Measurements from ENCODE around the gene IMPACT. TPM values are rescaled to one million over a fixed set of nuclear protein-coding genes. Genes with fewer than 3 reads are reported as not detected.
A peak's percentile ranks its signal among the peaks of the same experiment; 100 is the strongest.

Gene IMPACT
- total RNA-seq, 2 donors from 2014 or later, result 10.9 to 16.9 TPM

DNA sequence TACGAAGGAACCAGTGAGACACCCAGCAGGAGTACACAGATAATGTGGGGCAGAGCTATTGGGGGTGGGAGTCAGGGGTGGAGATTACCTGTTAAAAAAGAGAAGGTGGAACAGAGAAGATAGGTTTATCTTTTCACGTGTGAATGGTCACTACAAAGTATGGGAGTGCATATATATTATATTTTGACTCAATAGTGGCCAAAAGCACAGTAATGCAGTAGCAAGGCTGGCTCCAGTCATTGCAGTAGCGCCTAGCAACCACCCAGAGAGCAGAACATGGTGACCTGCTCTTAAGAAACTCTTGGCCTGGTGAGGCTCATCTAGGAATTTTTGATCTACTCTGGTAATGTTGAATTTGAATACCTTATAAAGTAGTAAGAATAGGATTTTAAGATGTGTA lies 1.0 kb downstream of the IMPACT start:
- Histone ChIP-seq H3K9me3 (no peaks in the 10 kb centered on the region), H3K36me3 (peaks cover 7% of the 10 kb centered on the region), H3K4me1 (peaks cover 0 to 11% of the 10 kb centered on the region in 2 donors), H3K27ac (no peak overlapping the region), H3K27me3 (no peaks in the 10 kb centered on the region), H3K4me3 (peak overlapping the region; percentile 60 to 80)
- TF ChIP-seq, protein P1, sequence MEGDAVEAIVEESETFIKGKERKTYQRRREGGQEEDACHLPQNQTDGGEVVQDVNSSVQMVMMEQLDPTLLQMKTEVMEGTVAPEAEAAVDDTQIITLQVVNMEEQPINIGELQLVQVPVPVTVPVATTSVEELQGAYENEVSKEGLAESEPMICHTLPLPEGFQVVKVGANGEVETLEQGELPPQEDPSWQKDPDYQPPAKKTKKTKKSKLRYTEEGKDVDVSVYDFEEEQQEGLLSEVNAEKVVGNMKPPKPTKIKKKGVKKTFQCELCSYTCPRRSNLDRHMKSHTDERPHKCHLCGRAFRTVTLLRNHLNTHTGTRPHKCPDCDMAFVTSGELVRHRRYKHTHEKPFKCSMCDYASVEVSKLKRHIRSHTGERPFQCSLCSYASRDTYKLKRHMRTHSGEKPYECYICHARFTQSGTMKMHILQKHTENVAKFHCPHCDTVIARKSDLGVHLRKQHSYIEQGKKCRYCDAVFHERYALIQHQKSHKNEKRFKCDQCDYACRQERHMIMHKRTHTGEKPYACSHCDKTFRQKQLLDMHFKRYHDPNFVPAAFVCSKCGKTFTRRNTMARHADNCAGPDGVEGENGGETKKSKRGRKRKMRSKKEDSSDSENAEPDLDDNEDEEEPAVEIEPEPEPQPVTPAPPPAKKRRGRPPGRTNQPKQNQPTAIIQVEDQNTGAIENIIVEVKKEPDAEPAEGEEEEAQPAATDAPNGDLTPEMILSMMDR (IDR thresholded peaks at IDR 0.05), result no peak
- DNase-seq (ENCODE audit: low spot score), result no peak

DNA sequence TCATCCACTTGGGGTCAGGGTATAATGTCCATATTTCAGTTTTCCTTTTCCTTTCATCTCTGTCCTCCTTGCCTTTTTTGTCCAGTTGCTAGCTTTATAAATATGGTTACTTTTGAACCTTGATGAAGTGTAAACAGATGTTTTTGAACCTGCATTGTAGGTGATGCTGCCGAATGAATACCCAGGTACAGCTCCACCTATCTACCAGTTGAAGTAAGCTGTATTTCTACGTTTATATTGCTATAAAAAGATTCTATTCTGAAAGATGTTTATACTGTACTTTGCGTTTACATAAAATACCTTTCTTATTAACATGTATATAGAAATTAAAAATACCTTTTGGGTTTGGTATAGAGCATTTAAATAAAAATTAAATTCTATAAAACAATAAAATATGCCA lies 2.2 kb downstream of the IMPACT start:
- Histone ChIP-seq H3K36me3 (peaks cover 7% of the 10 kb centered on the region), H3K4me3 (no peak overlapping the region), H3K27ac (no peak overlapping the region), H3K4me1 (peaks cover 0 to 11% of the 10 kb centered on the region in 2 donors), H3K27me3 (no peaks in the 10 kb centered on the region), H3K9me3 (no peaks in the 10 kb centered on the region)
- TF ChIP-seq, protein P1 (IDR thresholded peaks at IDR 0.05), result no peak
- DNase-seq (ENCODE audit: low spot score), result no peak

DNA sequence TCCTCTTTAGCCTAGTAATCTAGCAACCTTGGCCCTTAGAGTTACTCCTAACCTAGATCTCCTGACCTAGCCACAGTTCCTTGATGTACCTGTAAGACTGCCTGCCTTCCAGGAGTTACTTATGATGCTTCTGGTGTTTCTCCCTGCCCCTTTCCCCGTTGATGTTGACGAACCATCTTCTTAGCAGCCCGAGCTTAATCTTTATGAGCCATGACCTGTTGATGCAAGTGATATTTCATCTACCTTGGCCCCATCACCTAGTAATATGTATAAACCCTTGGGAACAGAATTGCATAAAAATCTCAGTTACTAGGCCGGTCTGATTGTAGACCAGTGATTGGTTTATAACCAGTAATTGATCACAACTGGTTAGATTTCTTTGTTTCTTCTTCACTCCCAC lies 2.7 kb downstream of the IMPACT start:
- Histone ChIP-seq H3K4me3 (no peak overlapping the region), H3K36me3 (peaks cover 7% of the 10 kb centered on the region), H3K27me3 (no peaks in the 10 kb centered on the region), H3K27ac (no peak overlapping the region), H3K4me1 (peaks cover 0 to 11% of the 10 kb centered on the region in 2 donors), H3K9me3 (no peaks in the 10 kb centered on the region)
- no peak for DNase-seq (ENCODE audit: low spot score)
- TF ChIP-seq, protein P1 (IDR thresholded peaks at IDR 0.05), result no peak

DNA sequence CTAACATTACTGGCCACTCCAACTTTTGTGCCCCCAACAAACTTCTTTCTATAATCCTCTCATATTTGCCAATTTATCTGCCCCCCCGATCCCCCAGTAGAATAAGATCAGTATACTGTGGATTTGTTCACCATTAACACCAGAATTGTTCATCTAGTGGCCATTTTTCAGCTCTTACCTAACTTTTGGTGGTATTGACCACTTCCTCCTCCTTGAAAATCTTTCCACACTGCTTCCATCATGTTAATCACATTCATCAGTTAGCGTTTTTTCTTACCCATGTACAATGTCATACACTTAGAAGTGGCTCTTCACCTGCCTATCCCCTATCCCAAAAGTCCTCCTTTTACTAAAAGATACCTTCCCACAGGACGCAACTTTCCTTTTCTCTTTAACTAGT lies 6.1 kb downstream of the IMPACT start:
- no peak overlapping the region for H3K4me3 ChIP-seq
- no peak for DNase-seq (ENCODE audit: low spot score)
- H3K27ac ChIP-seq, result no peak overlapping the region
- no peaks in the 10 kb centered on the region for H3K27me3 ChIP-seq
- H3K9me3 ChIP-seq, result no peaks in the 10 kb centered on the region
- H3K36me3 ChIP-seq, result peaks cover 12% of the 10 kb centered on the region
- TF ChIP-seq, protein P1 (IDR thresholded peaks at IDR 0.05), result no peak
- peaks cover 0 to 4% of the 10 kb centered on the region in 2 donors for H3K4me1 ChIP-seq

DNA sequence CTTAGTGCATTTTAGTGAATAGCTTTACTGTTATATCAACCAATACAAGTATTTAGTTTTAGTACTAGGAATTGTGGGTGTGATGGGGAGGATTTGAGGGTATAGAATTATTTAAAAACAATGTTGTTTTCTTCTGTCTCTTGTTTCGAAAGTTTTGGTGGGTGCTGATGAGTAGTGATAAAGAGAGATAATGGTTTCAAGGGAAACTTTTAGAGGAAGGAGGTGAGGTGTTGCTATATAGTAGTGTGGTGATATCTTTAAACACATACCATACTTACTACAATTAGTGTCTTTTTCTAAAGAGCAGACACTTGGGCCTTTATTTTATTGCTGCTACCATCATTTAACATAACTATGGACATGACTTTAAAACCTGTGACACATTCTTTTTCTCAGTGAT lies 10.5 kb downstream of the IMPACT start:
- TF ChIP-seq, protein P1 (IDR thresholded peaks at IDR 0.05), result no peak
- H3K36me3 ChIP-seq, result peaks cover 16% of the 10 kb centered on the region

DNA sequence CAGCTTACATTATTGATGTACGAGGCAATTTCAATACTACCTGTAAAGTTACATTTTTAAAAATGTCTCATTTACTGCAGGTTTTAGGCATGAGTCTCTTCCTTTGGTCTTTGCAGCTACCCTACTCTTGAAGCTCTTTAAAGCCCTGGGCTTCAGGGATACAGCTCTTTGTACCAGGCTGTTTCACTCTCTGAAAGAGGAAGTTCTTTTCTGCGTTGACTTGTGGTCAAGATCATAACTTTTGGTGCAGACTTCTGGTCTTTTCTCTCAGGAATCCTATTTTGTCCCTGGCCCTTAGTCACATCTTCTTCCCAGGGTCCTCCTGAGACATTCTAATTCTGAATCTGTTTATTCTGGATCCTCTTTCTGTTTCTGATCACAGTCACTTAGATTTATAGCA lies 17.4 kb downstream of the IMPACT start:
- TF ChIP-seq, protein P1 (IDR thresholded peaks at IDR 0.05), result no peak
- DNase-seq (ENCODE audit: low spot score), result no peak
- peaks cover 36% of the 10 kb centered on the region for H3K36me3 ChIP-seq
- no peak overlapping the region for H3K27ac ChIP-seq
- no peaks in the 10 kb centered on the region for H3K4me1 ChIP-seq
- H3K9me3 ChIP-seq, result no peaks in the 10 kb centered on the region
- H3K27me3 ChIP-seq, result no peaks in the 10 kb centered on the region
- H3K4me3 ChIP-seq, result no peak overlapping the region

More for the DNA sequence above, 10.5 kb downstream of the IMPACT start:
- Histone ChIP-seq H3K9me3 (no peaks in the 10 kb centered on the region), H3K4me3 (no peak overlapping the region), H3K27ac (no peak overlapping the region), H3K27me3 (no peaks in the 10 kb centered on the region), H3K4me1 (no peaks in the 10 kb centered on the region)
- no peak for DNase-seq (ENCODE audit: low spot score)
